HepG2 (cell line): ENCODE measurements around the gene ATG2B. TPM values are rescaled to one million over a fixed set of nuclear protein-coding genes. Genes with fewer than 3 reads are reported as not detected.

ENCODE experiments used
- ATAC-seq: fragments of 200-7000 bp; cut with Tn5 transposase; 3 replicates; pipeline ENCODE4 v1.9.1; 2020; ENCODE audit warnings: mild to moderate bottlenecking, moderate library complexity
- BruUV-seq: library from RNA; stranded (reverse); fragments of 400-500 nt; replicated peaks from 2 replicates; lab custom pipeline; 2021; lab: Mats Ljungman, UMichigan
- CTCF ChIA-PET: fragments of 300-600 bp; formaldehyde crosslinking; extraction: SDS; loops from one replicate; lab custom pipeline; 2021; ENCODE audit warnings: low total read pairs, inconsistent platforms, low intra/inter-chr PET ratio; lab: Yijun Ruan, JAX
- POLR2A ChIA-PET: fragments of 350-600 bp; sonication (Branson Sonifier 250); formaldehyde crosslinking; loops from one replicate; lab custom pipeline; 2020; ENCODE audit warnings: antibody characterized with exemption, inconsistent platforms; lab: Yijun Ruan, JAX
- DNase-seq: peaks from one replicate; pipeline ENCODE4 v3.0.0-alpha.2; 2015; ENCODE audit warnings: low spot score
- FAIRE-seq: peaks from 3 replicates; lab custom pipeline; 2011; peaks lifted over from hg19 to GRCh38; lab: Jason Lieb, UNC
- H2AFZ ChIP-seq: one replicate; pipeline ENCODE4 v1.6.1; 2011; ENCODE audit warnings: low read length, inconsistent platforms
- H3K27ac ChIP-seq: fragments of 300-600 bp; 3 replicates; pipeline ENCODE4 v1.8.0; 2011; ENCODE audit warnings: mixed run types, mild to moderate bottlenecking, mixed read lengths, low read length, inconsistent platforms; ENCODE audit not compliant: insufficient read depth; ENCODE audit errors: extremely low read length
- H3K27me3 ChIP-seq, 2 experiments: fragments of 200-600 bp in 1 of 2; 2 replicates in 1 of 2; 3 replicates in 1 of 2; pipeline versions ENCODE4 v1.6.0 to v1.8.0; 2011; ENCODE audit warnings: low read length in 2 of 2, mild to moderate bottlenecking in 2 of 2, moderate library complexity in 2 of 2, inconsistent platforms in 1 of 2; ENCODE audit not compliant: insufficient read depth in 2 of 2, control insufficient read depth in 1 of 2
- H3K36me3 ChIP-seq, 2 experiments: fragments of 200-600 bp in 1 of 2; replicated peaks in 1 of 2; 2 replicates in 1 of 2; 3 replicates in 1 of 2; pipeline versions ENCODE4 v1.5.1 to v1.8.0; 2011; ENCODE audit warnings: low read length in 2 of 2, inconsistent platforms in 1 of 2; ENCODE audit not compliant: insufficient read depth in 2 of 2, control insufficient read depth in 1 of 2
- H3K4me1 ChIP-seq: 2 replicates; pipeline ENCODE4 v1.5.1; 2012; ENCODE audit warnings: low read length, inconsistent platforms; ENCODE audit not compliant: insufficient read depth
- H3K4me2 ChIP-seq: 2 replicates; pipeline ENCODE4 v1.6.0; 2011; ENCODE audit warnings: low read depth, low read length, inconsistent platforms
- H3K4me3 ChIP-seq, 3 experiments: fragments of 200-600 bp in 1 of 3; sonication (generic), shearing (Covaris generic) in 1 of 3; replicated peaks in 1 of 3; 2 replicates each; pipeline ENCODE4 v1.5.1; 2011 to 2016; ENCODE audit warnings: low read length in 3 of 3, inconsistent platforms in 2 of 3, low read depth in 2 of 3, mild to moderate bottlenecking in 2 of 3, control low read depth in 1 of 3, mixed read lengths in 1 of 3; ENCODE audit not compliant: insufficient read depth in 1 of 3
- H3K79me2 ChIP-seq: one replicate; pipeline ENCODE4 v1.6.1; 2011; ENCODE audit warnings: low read length, inconsistent platforms; ENCODE audit not compliant: insufficient read depth
- H3K9ac ChIP-seq: 2 replicates; pipeline ENCODE4 v1.6.0; 2011; ENCODE audit warnings: mild to moderate bottlenecking, low read depth, low read length, inconsistent platforms; ENCODE audit not compliant: insufficient read depth
- H3K9me3 ChIP-seq: 2 replicates; pipeline ENCODE4 v1.5.1; 2012; ENCODE audit warnings: mild to moderate bottlenecking, low read length
- H4K20me1 ChIP-seq: 2 replicates; pipeline ENCODE4 v1.6.0; 2011; ENCODE audit warnings: inconsistent platforms, mild to moderate bottlenecking, low read length, moderate library complexity; ENCODE audit not compliant: insufficient read depth
- ARHGAP35 ChIP-seq: sonication (generic); formaldehyde crosslinking; IDR thresholded peaks from 2 replicates; pipeline ENCODE4 v1.9.0; 2022; ENCODE audit warnings: mild to moderate bottlenecking, inconsistent platforms, moderate library complexity, missing genetic modification reagents, borderline replicate concordance
- ATF5 ChIP-seq: sonication (generic); formaldehyde crosslinking; IDR thresholded peaks from 2 replicates; pipeline ENCODE4 v1.4.0; 2020; ENCODE audit warnings: mild to moderate bottlenecking, low read depth, missing genetic modification reagents
- FOXA1 ChIP-seq, 2 experiments: fragments of 450-650 bp in 1 of 2; sonication (generic) in 1 of 2; formaldehyde crosslinking in 1 of 2; IDR thresholded peaks; 2 replicates each; pipeline versions ENCODE4 v1.4.0 to v1.6.1; 2016 to 2020; ENCODE audit warnings: missing genetic modification reagents in 1 of 2
- GATA4 ChIP-seq: sonication (generic); IDR thresholded peaks from 2 replicates; pipeline ENCODE4 v1.6.1; 2016; ENCODE audit warnings: antibody characterized with exemption, low read depth, borderline replicate concordance
- HNRNPK ChIP-seq: fragments of 200-400 bp; formaldehyde crosslinking; IDR thresholded peaks from 2 replicates; pipeline ENCODE4 v1.6.1; 2018; ENCODE audit warnings: low read length, low read depth, moderate library complexity, mild to moderate bottlenecking; ENCODE audit not compliant: poor library complexity, severe bottlenecking
- HOXA9 ChIP-seq: sonication (generic); formaldehyde crosslinking; IDR thresholded peaks from 2 replicates; pipeline ENCODE4 v1.8.1; 2022; ENCODE audit warnings: missing genetic modification reagents, mild to moderate bottlenecking, moderate library complexity, borderline replicate concordance
- MBD4 ChIP-seq: IDR thresholded peaks from 2 replicates; pipeline ENCODE4 v1.6.1; 2012; ENCODE audit warnings: low read length, inconsistent platforms, borderline replicate concordance
- PHF5A ChIP-seq: IDR thresholded peaks from one replicate; pipeline ENCODE4 v1.6.1; 2018; ENCODE audit warnings: low read depth, missing genetic modification reagents; ENCODE audit not compliant: unreplicated experiment
- TBX2 ChIP-seq: sonication (generic); formaldehyde crosslinking; IDR thresholded peaks from 2 replicates; pipeline ENCODE4 v1.5.0; 2020; ENCODE audit warnings: missing genetic modification reagents, mild to moderate bottlenecking, borderline replicate concordance
- ZBTB42 ChIP-seq: sonication (generic); formaldehyde crosslinking; IDR thresholded peaks from 2 replicates; pipeline ENCODE4 v1.5.0; 2020; ENCODE audit warnings: mild to moderate bottlenecking, missing genetic modification reagents
- ZFAT ChIP-seq: sonication (generic); formaldehyde crosslinking; conservative IDR thresholded peaks from 2 replicates; pipeline ENCODE4 v1.8.1; 2023; ENCODE audit warnings: missing genetic modification reagents, inconsistent platforms
- ZNF703 ChIP-seq: sonication (generic); formaldehyde crosslinking; IDR thresholded peaks from 2 replicates; pipeline ENCODE4 v1.5.1; 2020; ENCODE audit warnings: missing genetic modification reagents, mild to moderate bottlenecking, moderate library complexity, borderline replicate concordance
- ZNF749 ChIP-seq: sonication (generic); formaldehyde crosslinking; IDR thresholded peaks from 2 replicates; pipeline ENCODE4 v1.8.0; 2022; ENCODE audit warnings: mild to moderate bottlenecking, missing genetic modification reagents, moderate library complexity, borderline replicate concordance
- WGBS: methylation state at CpG from one replicate; pipeline ENCODE4 v1.1.6; 2017; ENCODE audit warnings: low lambda C conversion rate; 5-methylcytosine and 5-hydroxymethylcytosine counted together
- in situ Hi-C: cut with HindIII; loops from 2 replicates; pipeline ENCODE4 v1.10.0; 2017; ENCODE audit warnings: low pct_unique_long_range_greater_than_20kb; ENCODE audit not compliant: extremely low pct_ligation_motif_present
- intact Hi-C: fragments of 100-400 bp; cut with micrococcal nuclease; formaldehyde crosslinking; loops from one replicate; pipeline ENCODE4 v1.10.0; 2022; ENCODE audit not compliant: unreplicated experiment
- polyA plus RNA-seq, 8 experiments: library from polyadenylated mRNA; depleted of rRNA in 3 of 8; stranded (reverse) in 7 of 8; unstranded in 1 of 8; fragments of >200 nt; fragmentation: Illumina TruSeq in 4 of 8; extraction: Trizol in 4 of 8; gene quantifications; 2 replicates each; pipeline versions ENCODE4 v1.2.1 to v1.2.3, GENCODE V29; 2011 to 2016; ENCODE audit warnings: low read depth in 4 of 8, missing spikeins in 1 of 8, mixed read lengths in 1 of 8; ENCODE audit not compliant: insufficient read depth in 1 of 8
- total RNA-seq, 5 experiments: library from RNA; depleted of rRNA; stranded (reverse); fragments of >200 nt; fragmentation: Illumina TruSeq; extraction: Trizol; gene quantifications; 2 replicates each; pipeline ENCODE4 v1.2.3, GENCODE V29; 2016; ENCODE audit warnings: low read depth in 1 of 5
- TF ChIP-seq, protein P1 (sequence below): sonication (generic); formaldehyde crosslinking; IDR thresholded peaks from 2 replicates; pipeline ENCODE4 v1.5.0; 2020; ENCODE audit warnings: missing genetic modification reagents
- TF ChIP-seq, protein P2 (sequence below): sonication (generic); formaldehyde crosslinking; IDR thresholded peaks from 2 replicates; pipeline ENCODE4 v1.8.1; 2022; ENCODE audit warnings: low read depth, mild to moderate bottlenecking, missing genetic modification reagents

Gene ATG2B
- total and polyA plus RNA-seq, 2 of the 13 experiments (the other 11 are each of a cell fraction or from before 2014, with no cell fraction given) = 7.4 to 7.5 TPM

GRCh38 chr14:96257900-96258299, 105.2 kb downstream of the ATG2B start:
- Histone ChIP-seq H3K36me3 (no peaks in the 10 kb centered on the region), H3K9me3 (no peaks in the 10 kb centered on the region), H2AFZ (no peak overlapping the region), H3K27ac (no peak overlapping the region), H3K9ac (no peak overlapping the region), H3K79me2 (no peaks in the 10 kb centered on the region), H3K4me1 (no peaks in the 10 kb centered on the region), H4K20me1 (no peaks in the 10 kb centered on the region), H3K4me3 (no peak overlapping the region), H3K27me3 (peaks cover 1 to 40% of the 10 kb centered on the region in 2 experiments; a peak in 3 of 5 replicates), H3K4me2 (no peak overlapping the region)
- no peak for ATAC-seq
- FAIRE-seq = no peak
- ChIA-PET CTCF (no interaction called here), POLR2A (no interaction called here)
- TF ChIP-seq MBD4 (no peak), ZBTB42 (no peak), ZNF703 (CRISPR knock-in tag) (no peak), ARHGAP35 (CRISPR knock-in tag) (no peak), GATA4 (no peak), FOXA1 (IDR thresholded peaks at IDR 0.05) (no peak), FOXA1 (CRISPR knock-in tag; IDR thresholded peaks at IDR 0.05) (no peak), PHF5A (CRISPR knock-in tag) (no peak), HNRNPK (peak; percentile 90), HOXA9 (CRISPR knock-in tag) (no peak)
- DNase-seq = no peak
- intact Hi-C loops = no loop called here
- BruUV-seq = no TSS peak
- in situ Hi-C loops = no loop called here

GRCh38 chr14:96257056-96257455, 106.1 kb downstream of the ATG2B start:
- ChIA-PET CTCF (no interaction called here), POLR2A (no interaction called here)
- WGBS = 0% methylated on average over 5 of the region's 8 CpGs
- no peaks in the 10 kb centered on the region for H3K9me3 ChIP-seq
- no peaks in the 10 kb centered on the region for H4K20me1 ChIP-seq
- H3K79me2 ChIP-seq = no peaks in the 10 kb centered on the region
- BruUV-seq = no TSS peak
- intact Hi-C loops (no loop called here), in situ Hi-C loops (no loop called here)
- H2AFZ ChIP-seq = no peak overlapping the region
- no peaks in the 10 kb centered on the region for H3K36me3 ChIP-seq
- no peak overlapping the region for H3K4me3 ChIP-seq
- no peak overlapping the region for H3K27ac ChIP-seq
- H3K4me2 ChIP-seq = no peak overlapping the region
- peaks cover 1 to 43% of the 10 kb centered on the region in 2 experiments; a peak in 3 of 5 replicates for H3K27me3 ChIP-seq
- ATAC-seq = no peak
- no peaks in the 10 kb centered on the region for H3K4me1 ChIP-seq
- H3K9ac ChIP-seq = no peak overlapping the region
- no peak for FAIRE-seq
- no peak for DNase-seq
- no peak for TF ChIP-seq ZFAT (CRISPR knock-in tag)
- TF ChIP-seq, protein P1, sequence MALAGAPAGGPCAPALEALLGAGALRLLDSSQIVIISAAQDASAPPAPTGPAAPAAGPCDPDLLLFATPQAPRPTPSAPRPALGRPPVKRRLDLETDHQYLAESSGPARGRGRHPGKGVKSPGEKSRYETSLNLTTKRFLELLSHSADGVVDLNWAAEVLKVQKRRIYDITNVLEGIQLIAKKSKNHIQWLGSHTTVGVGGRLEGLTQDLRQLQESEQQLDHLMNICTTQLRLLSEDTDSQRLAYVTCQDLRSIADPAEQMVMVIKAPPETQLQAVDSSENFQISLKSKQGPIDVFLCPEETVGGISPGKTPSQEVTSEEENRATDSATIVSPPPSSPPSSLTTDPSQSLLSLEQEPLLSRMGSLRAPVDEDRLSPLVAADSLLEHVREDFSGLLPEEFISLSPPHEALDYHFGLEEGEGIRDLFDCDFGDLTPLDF (CRISPR knock-in tag) = no peak
- no peak for TF ChIP-seq ZNF749
- TF ChIP-seq TBX2 = no peak
- TF ChIP-seq, protein P2, sequence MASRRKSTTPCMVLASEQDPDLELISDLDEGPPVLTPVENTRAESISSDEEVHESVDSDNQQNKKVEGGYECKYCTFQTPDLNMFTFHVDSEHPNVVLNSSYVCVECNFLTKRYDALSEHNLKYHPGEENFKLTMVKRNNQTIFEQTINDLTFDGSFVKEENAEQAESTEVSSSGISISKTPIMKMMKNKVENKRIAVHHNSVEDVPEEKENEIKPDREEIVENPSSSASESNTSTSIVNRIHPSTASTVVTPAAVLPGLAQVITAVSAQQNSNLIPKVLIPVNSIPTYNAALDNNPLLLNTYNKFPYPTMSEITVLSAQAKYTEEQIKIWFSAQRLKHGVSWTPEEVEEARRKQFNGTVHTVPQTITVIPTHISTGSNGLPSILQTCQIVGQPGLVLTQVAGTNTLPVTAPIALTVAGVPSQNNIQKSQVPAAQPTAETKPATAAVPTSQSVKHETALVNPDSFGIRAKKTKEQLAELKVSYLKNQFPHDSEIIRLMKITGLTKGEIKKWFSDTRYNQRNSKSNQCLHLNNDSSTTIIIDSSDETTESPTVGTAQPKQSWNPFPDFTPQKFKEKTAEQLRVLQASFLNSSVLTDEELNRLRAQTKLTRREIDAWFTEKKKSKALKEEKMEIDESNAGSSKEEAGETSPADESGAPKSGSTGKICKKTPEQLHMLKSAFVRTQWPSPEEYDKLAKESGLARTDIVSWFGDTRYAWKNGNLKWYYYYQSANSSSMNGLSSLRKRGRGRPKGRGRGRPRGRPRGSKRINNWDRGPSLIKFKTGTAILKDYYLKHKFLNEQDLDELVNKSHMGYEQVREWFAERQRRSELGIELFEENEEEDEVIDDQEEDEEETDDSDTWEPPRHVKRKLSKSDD (CRISPR knock-in tag) = no peak
- TF ChIP-seq ATF5 (CRISPR knock-in tag) = no peak
